HepG2 (cell line): ENCODE results near the gene EEF1A1. TPM values are rescaled to one million over a fixed set of nuclear protein-coding genes. Genes with fewer than 3 reads are reported as not detected.

Experiments
- ATF7 ChIP-seq, 2 experiments: fragments of 450-650 bp in 1 of 2; sonication (generic) in 1 of 2; formaldehyde crosslinking in 1 of 2; IDR thresholded peaks; 2 replicates each; pipeline versions ENCODE4 v1.4.0 to v1.6.1; 2016 to 2020; ENCODE audit warnings: antibody characterized with exemption in 1 of 2, mild to moderate bottlenecking in 1 of 2, missing genetic modification reagents in 1 of 2
- CCDC6 ChIP-seq: sonication (generic); formaldehyde crosslinking; IDR thresholded peaks from 2 replicates; pipeline ENCODE4 v1.8.1; 2022; ENCODE audit warnings: mild to moderate bottlenecking, missing genetic modification reagents, moderate library complexity
- CEBPB ChIP-seq: IDR thresholded peaks from 2 replicates; pipeline ENCODE4 v1.6.1; 2011; ENCODE audit warnings: low read depth, low read length, improper control_type of control experiment, borderline replicate concordance
- POLR2AphosphoS5 ChIP-seq: IDR thresholded peaks from 2 replicates; pipeline ENCODE4 v1.6.1; 2012; ENCODE audit warnings: low read depth, low read length
- RCOR2 ChIP-seq: IDR thresholded peaks from 2 replicates; pipeline ENCODE4 v1.6.1; 2016; ENCODE audit warnings: missing biosample characterization, missing genetic modification reagents
- SOX5 ChIP-seq: IDR thresholded peaks from 2 replicates; pipeline ENCODE4 v1.6.1; 2016; ENCODE audit warnings: borderline replicate concordance
- ZC3H13 ChIP-seq: sonication (generic); formaldehyde crosslinking; IDR thresholded peaks from 2 replicates; pipeline ENCODE4 v1.8.1; 2023; ENCODE audit warnings: mild to moderate bottlenecking, missing genetic modification reagents, moderate library complexity
- ZC3H4 ChIP-seq: sonication (generic); formaldehyde crosslinking; IDR thresholded peaks from 2 replicates; pipeline ENCODE4 v1.4.0; 2020; ENCODE audit warnings: missing genetic modification reagents, borderline replicate concordance
- ZFP36L1 ChIP-seq: sonication (generic); formaldehyde crosslinking; IDR thresholded peaks from 2 replicates; pipeline ENCODE4 v1.8.0; 2022; ENCODE audit warnings: mild to moderate bottlenecking, missing genetic modification reagents, moderate library complexity
- ZNF280D ChIP-seq: sonication (generic); formaldehyde crosslinking; IDR thresholded peaks from 2 replicates; pipeline ENCODE4 v1.5.1; 2020; ENCODE audit warnings: mild to moderate bottlenecking, missing genetic modification reagents
- ZNF574 ChIP-seq: sonication (generic); formaldehyde crosslinking; IDR thresholded peaks from 2 replicates; pipeline ENCODE4 v1.4.0; 2020; ENCODE audit warnings: missing genetic modification reagents
- ZSCAN31 ChIP-seq: sonication (generic); formaldehyde crosslinking; IDR thresholded peaks from 2 replicates; pipeline ENCODE4 v1.5.0; 2020; ENCODE audit warnings: low read depth, mild to moderate bottlenecking, missing genetic modification reagents
- polyA plus RNA-seq, 8 experiments: library from polyadenylated mRNA; depleted of rRNA in 3 of 8; stranded (reverse) in 7 of 8; unstranded in 1 of 8; fragments of >200 nt; fragmentation: Illumina TruSeq in 4 of 8; extraction: Trizol in 4 of 8; gene quantifications; 2 replicates each; pipeline versions ENCODE4 v1.2.1 to v1.2.3, GENCODE V29; 2011 to 2016; ENCODE audit warnings: low read depth in 4 of 8, missing spikeins in 1 of 8, mixed read lengths in 1 of 8; ENCODE audit not compliant: insufficient read depth in 1 of 8
- total RNA-seq, 5 experiments: library from RNA; depleted of rRNA; stranded (reverse); fragments of >200 nt; fragmentation: Illumina TruSeq; extraction: Trizol; gene quantifications; 2 replicates each; pipeline ENCODE4 v1.2.3, GENCODE V29; 2016; ENCODE audit warnings: low read depth in 1 of 5

EEF1A1 gene
- total and polyA plus RNA-seq, 2 of the 13 experiments (the other 11 are each of a cell fraction or from before 2014, with no cell fraction given), result 13,726 to 17,172 TPM

- TF ChIP-seq ZNF574, result no peak
- peak; percentile 3; the same call in 1 of the 2 replicates for TF ChIP-seq ZC3H4 (CRISPR knock-in tag)
- no peak for TF ChIP-seq ZNF280D (CRISPR knock-in tag)
- no peak for TF ChIP-seq CCDC6 (CRISPR knock-in tag)
- no peak for TF ChIP-seq ATF7 (IDR thresholded peaks at IDR 0.05)
- no peak for TF ChIP-seq ATF7 (CRISPR knock-in tag; IDR thresholded peaks at IDR 0.05)
- TF ChIP-seq ZSCAN31, result peak; percentile 52; the same call in 1 of the 2 replicates
- TF ChIP-seq ZFP36L1, result 0 out of 2 replicates have a peak, but pooled peaks have one; percentile 6
- peak; percentile 20; the same call in 1 of the 2 replicates for TF ChIP-seq CEBPB
- peak; percentile 40; the same call in 1 of the 2 replicates for TF ChIP-seq ZC3H13
- TF ChIP-seq SOX5, result no peak
- no peak for TF ChIP-seq RCOR2 (CRISPR knock-in tag)
- TF ChIP-seq POLR2AphosphoS5, result peak; percentile 17; the same call in 1 of the 2 replicates
Observed at GRCh38 chr6:73514746-73515110, 6.1 kb downstream of the EEF1A1 start (continued).
